H1 (cell line): ENCODE measurements around the gene ARAP2.

ENCODE experiments used
- EGR1 ChIP-seq: IDR thresholded peaks from 2 replicates; pipeline ENCODE4 v1.6.1; 2011; ENCODE audit warnings: low read depth, low read length, borderline replicate concordance
- EZH2 ChIP-seq: fragments of 200-600 bp; sonication (generic); IDR thresholded peaks from 2 replicates; pipeline ENCODE4 v1.7.1; 2012; ENCODE audit warnings: low read depth, mild to moderate bottlenecking, moderate library complexity, low read length, inconsistent platforms; ENCODE audit not compliant: severe bottlenecking
- JUND ChIP-seq: IDR thresholded peaks from 2 replicates; pipeline ENCODE4 v1.6.1; 2011; ENCODE audit warnings: mild to moderate bottlenecking, improper control_type of control experiment, low read length
- POLR2AphosphoS5 ChIP-seq: IDR thresholded peaks from 2 replicates; pipeline ENCODE4 v1.6.1; 2011; ENCODE audit warnings: low read depth, low read length
- RNF2 ChIP-seq: fragments of 200-900, 300-1000 bp; sonication (generic); IDR thresholded peaks from 2 replicates; pipeline ENCODE4 v1.7.1; 2016; ENCODE audit warnings: borderline replicate concordance, low read depth, mild to moderate bottlenecking, antibody characterized with exemption, low read length; ENCODE audit not compliant: poor library complexity, severe bottlenecking; ENCODE audit errors: missing control alignments
- YY1 ChIP-seq: IDR thresholded peaks from 2 replicates; pipeline ENCODE4 v1.6.1; 2011; ENCODE audit warnings: low read depth, mild to moderate bottlenecking, low read length

- no peak for TF ChIP-seq RNF2
- TF ChIP-seq EZH2: no peak
- no peak for TF ChIP-seq JUND
- no peak for TF ChIP-seq POLR2AphosphoS5
- no peak for TF ChIP-seq EGR1
- no peak for TF ChIP-seq YY1
Measured at GRCh38 chr4:36133658-36134057, 110.7 kb downstream of the ARAP2 start.
